Colon (tissue), 2 donors: ENCODE data around the gene RCC1.
"Not testable (repeated sequence)": the region's sequence is repeated elsewhere in the genome, so short reads cannot be mapped to it uniquely, and the experiment has no call there.

Experiments
- FAIRE-seq: peaks from 2 replicates; lab custom pipeline; 2012; peaks lifted over from hg19 to GRCh38; lab: Jason Lieb, UNC
- donor health status: control.
- donor health status: control.

The RCC1 gene, protein sequence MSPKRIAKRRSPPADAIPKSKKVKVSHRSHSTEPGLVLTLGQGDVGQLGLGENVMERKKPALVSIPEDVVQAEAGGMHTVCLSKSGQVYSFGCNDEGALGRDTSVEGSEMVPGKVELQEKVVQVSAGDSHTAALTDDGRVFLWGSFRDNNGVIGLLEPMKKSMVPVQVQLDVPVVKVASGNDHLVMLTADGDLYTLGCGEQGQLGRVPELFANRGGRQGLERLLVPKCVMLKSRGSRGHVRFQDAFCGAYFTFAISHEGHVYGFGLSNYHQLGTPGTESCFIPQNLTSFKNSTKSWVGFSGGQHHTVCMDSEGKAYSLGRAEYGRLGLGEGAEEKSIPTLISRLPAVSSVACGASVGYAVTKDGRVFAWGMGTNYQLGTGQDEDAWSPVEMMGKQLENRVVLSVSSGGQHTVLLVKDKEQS

DNA sequence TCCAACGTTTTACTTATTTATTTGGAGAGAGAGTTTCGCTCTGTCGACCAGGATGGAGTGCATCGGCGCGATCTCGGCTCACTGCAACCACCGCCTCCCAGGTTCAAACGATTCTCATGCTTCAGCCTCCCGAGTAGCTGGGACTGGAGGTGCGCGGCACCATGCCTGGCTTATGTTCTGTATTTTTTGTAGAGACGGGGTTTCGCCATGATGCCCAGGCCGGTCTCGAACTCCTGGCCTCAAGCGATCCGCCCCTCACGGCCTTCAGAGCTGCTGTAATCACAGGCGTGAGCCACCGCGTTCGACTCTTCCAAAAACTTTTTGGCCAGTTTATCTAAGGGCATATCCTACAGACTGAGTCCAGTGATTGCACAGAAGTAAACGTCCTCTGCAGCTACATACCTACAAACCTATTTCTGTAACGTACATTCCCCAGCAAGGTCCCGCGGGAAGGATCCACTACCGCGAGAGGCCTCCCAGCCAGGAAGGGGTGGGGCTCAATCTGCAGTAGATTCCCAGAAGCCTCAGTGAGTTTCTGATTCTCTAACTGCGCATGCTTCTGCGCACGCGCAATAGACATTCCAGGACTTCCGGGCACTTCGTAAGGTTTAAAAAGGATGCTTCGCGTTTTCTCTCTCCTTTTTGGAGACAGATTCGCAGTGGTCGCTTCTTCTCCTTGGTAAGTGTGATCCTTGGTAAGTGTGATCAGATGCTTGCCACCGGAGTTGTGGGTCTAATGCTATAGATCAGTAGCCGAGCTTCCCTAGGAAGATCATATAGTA is at the start of gene RCC1:
TSS of gene RCC1 (plus strand) at position 638 of the 782 bp plus-strand sequence. CDS start 23,824 bp downstream, outside the sequence.
- FAIRE-seq: no peak

DNA sequence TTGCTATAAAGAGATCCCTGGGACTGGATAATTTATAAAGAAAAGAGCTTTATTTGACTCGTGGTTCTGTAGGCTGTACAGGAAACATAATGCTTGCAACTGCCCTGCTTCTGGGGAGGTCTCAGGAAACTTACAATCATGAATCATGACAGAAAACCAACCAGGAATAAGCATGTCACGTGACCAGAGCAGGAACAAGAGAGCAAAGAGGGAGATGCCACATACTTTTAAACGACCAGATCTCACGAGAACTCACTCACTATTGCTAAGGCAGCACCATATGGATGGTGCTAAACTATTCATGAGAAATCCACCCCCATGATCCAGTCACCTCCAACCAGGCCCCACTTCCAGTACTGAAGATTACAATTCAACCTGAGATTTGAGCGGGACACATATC is 49.8 kb upstream of the RCC1 start:
- no peak for FAIRE-seq

DNA sequence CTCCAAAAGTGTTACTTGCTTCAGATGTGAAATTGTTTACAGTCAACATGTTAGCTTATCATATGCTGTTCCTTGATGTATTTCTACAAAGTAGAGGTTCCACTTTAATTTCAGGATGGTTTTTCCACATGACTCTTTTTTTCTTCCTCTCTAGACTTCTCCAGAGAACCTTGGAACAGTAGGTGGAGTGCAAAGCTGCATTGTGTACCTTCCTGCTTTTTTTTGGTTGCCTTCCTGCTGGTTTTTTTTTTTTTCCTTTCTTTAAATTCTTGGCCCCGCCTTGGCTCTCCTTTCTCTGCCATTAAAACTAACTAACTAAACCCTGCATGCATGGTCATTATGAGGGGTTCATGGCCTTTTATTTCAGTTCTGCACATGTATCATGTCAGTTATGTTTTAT is 48.2 kb upstream of the RCC1 start:
- FAIRE-seq: no peak

DNA sequence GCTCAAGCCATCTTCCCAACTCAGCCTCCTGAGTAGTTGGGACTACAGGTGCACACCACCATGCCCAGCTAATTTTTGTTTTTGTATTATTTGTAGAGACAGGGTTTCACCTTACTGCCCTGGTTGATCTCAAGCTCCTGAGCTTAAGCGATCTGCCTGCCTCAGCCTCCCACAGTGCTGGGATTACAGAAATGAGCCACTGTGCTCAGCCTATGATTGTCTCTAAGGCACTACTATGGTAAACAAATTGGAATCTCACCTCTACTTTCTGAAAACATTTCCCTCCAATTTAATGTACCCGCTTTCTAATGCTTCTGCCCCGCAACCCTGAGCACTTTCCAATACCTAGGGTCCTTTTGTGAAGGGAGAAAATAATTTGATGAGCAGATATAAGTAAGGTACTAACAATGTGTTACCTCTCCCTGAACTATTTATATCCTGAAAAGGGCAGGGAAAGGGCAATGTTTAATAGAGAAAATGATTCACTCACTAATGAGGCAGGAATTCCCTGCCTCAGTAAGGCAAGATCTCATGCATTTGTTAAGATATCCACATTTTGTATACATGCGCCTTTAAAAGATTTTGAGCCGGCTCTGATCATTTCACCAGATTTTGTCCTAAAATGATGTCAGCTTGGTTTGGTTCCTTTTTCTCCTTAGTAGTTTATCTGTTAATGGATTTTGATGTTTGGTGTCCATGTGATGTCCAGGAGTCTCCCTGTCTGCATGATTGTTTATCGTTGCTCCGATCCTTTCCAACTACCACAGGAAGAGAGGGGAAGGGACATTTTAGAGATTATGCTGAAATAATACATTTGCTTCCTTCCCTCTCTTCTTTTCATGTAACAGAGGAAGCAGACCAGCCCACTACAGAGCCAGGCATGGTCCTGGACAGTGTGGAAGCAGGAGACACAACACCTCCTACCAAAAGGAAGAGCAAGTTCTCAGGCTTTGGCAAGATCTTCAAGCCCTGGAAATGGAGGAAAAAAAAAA is 47.3 kb upstream of the RCC1 start:
- FAIRE-seq: no peak

DNA sequence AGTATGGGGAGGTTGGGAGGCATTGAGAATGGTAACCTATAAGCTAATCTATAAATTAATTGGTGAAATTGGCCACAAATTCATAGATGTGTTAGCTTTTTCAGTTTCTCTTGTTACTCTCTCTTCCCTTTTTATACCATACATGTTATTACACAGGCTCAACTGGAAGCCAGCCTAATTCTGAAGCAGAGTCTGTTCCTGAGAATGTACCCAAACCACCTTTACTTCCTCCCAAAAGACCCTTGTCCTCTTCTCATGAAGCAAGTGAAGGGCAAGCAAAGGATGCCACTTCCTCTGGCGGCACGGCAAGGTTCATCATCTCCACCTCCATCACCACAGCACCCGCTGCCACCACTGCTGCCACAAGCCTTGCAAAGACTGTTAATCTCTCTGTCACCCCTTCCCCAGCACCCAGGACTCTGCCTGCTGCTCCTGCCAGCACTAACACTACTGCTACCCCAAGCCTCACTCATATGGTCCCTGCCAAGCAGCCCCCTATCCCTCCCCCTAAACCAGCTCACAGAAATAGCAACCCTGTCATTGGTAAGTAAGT is 39.5 kb upstream of the RCC1 start:
- FAIRE-seq: no peak

DNA sequence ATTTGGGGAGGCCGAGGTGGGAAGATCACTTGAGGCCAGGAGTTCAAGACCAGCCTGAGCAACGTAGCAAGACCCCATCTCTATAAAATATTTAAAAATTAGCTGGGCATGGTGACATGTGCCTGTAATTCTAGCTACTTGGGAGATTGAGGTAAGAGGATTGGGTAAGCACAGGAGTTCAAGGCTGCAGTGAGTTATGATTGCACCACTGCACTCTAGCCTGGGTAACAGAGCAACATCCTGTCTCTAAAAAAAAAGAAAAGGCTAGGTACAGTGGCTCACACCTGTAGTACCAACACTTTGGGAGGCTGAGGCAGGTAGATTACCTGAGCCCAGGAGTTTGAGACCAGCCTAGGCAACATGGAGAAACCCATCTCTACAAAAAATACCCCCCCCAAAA is 35.7 kb upstream of the RCC1 start:
- no peak for FAIRE-seq

DNA sequence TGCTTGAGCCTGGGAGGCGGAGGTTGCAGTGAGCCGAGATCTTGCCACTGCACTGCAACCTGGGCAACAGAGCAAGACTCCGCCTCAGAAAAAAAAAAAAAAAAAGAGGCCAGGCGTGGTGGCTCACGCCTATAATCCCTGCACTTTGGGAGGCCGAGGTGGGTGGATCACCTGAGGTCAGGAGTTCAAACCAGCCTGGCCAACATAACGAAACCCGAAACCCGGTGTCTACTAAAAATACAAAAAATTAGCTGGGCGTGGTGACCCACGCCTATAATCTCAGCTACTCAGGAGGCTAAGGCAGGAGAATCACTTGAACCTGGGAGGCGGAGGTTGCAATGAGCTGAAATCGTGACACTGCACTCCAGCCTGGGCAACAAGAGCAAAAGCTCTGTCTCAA is 26.3 kb upstream of the RCC1 start:
- not testable (repeated sequence) for FAIRE-seq

DNA sequence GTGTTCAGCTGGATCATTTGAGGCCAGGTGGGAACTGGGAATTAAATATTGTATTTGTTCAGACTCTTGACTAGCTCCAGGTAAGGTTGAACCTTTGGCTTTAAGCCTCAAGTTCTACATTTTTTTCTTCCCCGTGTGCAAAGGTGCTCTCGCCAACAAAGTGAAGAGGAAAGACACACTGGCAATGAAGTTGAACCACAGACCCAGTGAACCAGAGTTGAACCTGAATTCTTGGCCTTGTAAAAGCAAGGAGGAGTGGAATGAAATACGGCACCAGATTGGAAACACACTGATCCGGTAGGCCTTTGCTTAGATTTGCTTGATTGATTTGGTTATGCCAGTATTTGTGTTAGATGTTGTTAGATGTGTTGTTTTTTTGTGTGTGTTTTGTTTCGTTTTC is 25.5 kb upstream of the RCC1 start:
- no peak for FAIRE-seq

DNA sequence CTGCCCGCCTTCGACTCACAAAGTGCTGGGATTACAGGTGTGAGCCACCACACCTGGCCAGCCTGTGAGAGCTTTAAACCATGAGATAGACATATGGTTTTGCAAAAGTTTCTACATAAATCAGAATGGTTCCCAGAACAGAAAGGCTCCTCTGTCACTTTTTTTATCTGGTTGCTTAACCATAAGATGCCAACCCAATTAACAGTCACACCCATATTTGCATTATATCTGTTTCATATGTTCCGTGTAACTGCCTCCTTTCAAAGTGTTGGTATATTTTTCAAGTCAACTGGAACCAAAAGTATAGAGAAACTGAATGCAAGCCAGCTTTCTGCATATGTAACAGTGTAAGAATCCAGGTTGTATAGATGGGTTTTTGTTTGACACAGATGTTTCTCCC is 23.7 kb upstream of the RCC1 start:
- FAIRE-seq: no peak

DNA sequence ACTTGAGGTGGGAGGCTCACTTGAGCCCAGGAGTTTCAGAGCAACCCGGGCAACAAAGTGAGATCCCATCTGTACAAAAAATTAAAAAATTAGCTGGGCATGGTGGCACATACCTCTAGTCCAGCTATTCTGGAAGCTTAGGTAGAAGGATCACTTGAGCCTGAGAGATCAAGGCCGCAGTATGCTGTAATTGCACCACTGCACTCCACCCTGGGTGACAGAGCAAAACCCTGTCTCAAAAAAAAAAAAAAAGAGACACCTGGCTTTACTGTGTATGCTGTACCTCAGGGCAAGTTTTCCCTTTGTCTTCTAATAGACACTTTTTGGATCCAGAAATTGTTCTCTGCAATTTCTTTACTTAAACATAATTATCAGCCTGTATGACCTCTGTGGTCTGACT is 23.1 kb upstream of the RCC1 start:
- FAIRE-seq: no peak

DNA sequence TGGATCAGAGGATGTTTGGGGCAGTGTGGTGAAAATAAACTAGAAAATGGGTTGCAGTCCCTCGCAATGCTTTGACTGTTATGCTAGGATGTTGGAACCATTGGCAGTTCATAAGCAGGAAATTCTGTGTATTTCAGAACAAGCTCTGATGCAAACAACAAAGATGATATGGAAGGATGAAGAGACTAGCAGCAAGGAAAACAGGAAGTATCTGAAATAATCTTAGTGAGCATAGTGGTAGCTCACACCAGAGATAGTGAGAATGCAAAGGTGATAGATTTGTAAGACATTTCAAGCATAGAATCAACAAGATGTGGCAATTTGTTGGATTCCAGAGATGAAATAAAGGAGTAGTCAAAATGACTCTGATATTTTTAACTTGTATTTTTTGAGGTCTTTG is 11.1 kb upstream of the RCC1 start:
- no peak for FAIRE-seq

DNA sequence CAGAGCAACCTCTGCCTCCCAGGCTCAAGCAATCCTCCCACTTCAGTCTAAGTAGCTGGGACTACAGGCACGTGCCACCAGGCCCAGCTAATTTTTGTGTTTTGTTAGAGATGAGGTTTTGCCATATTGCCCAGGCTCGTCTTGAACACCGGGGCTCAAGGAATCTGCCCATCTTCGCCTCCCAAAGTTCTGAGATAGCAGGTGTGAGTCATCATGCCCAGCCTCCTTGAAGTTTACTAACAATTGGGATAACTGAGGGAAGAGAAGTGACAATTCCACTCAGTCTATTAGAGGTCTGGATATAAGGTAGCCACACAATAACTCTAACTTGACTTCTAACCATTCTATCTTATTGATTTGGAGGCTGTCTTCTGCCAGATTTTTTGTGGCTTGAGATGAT is 6.3 kb upstream of the RCC1 start:
- no peak for FAIRE-seq

DNA sequence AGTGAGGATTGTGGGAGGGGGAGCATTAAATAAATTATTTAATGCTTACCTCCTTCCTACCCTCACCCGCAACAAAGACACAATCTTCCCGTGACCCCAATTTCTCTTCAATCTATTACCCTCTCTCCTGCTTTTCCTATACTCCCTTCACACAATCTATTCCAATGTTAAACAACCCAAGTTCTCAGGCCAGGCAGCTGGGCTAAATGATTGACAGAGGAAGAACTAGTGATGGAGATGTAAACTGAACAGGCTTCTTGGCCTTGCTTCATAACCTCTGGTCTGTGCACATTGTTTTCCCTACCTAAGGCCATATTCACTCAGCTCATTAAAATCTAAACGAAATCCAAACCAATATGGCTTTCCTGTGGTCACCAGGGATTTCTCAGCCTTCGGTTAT is 3.9 kb upstream of the RCC1 start:
- FAIRE-seq: no peak

DNA sequence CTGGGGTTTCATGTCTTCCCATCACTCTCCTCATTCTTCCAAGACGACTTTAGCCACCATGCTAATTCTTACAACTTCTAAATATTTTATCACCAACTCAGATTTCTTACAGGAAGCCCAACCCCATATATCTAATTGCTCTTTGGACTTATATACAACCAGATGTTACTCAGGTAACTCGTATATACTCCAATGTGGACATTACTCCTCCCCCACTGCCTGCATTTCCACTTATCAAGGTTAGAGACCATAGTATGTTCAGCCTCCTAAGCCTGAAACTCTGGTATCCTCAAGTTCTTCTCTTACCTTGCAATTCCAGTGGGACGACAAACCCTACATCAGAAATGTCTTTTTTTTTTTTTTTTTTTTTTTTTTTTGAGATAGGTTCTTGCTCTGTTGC is 2.7 kb upstream of the RCC1 start:
- no peak for FAIRE-seq

DNA sequence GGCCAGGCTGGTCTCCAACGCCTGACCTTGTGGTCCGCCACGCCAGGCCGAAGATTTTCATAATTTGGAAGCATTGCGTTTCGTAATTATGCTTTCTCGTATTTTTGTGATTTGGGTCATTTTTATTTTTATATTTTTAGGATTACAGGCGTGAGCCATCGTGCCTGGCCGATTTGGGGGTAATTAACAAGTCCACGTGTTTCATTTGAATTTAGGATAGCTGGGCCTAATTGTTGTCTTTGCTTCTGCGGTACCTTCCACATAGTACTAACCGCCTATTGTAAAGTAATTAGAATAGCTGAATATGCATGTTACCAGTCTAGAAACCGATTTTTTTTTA is 1.0 kb downstream of the RCC1 start:
- FAIRE-seq: no peak

DNA sequence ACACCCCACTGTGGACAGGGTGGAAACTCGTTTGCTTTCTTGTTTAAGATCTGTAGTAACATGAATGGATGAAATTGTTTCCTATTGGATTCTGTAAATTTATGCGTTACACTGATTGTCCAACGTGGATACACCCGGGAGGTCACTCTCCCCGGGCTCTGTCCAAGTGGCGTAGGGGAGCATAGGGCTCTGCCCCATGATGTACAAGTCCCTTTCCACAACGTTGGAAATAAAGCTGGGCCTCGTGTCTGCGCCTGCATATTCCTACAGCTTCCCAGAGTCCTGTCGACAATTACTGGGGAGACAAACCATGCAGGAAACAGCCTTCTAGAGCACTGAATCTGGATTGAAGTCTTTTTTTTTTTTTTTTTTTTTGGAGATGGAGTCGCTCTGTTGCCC is 1.4 kb downstream of the RCC1 start:
- no peak for FAIRE-seq

DNA sequence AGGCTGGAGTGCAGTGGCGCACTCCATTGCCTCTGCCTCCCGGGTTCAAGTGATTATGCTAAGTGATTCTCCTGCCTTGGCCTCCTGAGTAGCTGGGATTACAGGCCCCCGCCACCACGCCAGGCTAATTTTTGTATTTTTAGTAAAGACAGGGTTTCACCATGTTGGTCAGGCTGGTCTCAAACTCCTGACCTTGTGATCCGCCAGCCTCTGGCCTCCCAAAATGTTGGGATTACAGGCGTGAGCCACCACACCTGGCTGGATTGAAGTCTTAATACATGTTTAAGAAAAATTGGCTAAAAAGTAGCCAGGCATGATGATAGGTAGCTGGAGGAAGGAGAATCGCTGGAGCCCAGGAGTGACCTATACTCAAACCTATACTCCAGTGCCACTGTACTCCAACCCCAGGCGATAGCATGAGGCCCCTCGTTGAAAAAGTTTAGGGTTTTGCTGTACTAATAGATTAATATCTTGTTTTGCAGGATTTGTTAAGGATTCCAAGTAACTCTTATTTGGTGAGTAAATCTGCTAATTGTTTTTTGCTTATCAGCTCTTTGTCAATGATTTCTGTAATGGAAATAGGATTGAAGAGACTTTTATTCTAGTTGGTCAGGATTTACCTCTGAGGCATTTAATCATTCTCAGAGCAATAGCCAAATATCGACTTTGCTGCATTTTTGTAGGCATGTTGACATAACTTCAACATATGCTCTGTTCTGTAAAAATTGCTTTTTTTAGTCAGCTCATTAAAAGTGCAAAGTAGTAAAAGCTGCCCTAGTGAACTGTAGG is 2.0 kb downstream of the RCC1 start:
- FAIRE-seq: no peak

DNA sequence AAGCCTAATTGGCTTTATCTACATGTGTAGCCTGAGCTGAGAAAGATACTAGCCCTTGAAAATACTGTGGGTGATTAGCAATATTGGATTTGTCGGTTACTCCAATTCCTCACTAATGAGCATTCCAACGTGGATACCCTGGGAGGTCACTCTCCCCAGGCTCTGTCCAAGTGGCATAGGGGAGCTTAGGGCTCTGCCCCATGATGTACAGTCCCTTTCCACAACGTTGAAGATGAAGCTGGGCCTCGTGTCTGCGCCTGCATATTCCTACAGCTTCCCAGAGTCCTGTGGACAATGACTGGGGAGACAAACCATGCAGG is 2.6 kb downstream of the RCC1 start:
- no peak for FAIRE-seq

DNA sequence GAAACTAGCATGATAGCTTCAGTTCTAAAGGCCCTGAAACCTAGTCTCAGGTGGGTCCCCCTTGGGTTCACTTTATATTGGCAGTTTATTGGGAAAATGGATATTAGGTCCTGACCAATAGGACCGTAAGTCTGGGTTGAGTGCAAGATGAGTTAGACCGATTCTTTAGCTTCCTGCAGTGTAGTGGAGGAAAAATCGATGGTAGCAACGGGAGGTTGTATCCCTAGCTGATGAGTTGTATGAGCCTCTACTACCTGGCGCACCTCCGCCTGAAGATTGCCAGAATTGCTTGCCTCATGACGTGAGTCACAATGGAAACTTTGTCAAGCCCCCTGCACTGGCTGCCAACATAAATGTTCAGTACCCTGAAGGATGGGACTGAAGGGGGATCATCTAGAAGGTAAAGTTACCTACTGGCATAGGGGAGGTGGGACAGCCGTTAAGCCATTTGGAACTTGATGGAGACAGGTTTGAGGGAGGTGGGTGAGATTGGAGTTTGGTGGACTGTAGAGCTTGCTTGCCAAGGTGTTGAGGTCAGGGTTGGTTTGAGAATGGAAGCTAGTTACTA is 3.9 kb downstream of the RCC1 start:
- FAIRE-seq: no peak

DNA sequence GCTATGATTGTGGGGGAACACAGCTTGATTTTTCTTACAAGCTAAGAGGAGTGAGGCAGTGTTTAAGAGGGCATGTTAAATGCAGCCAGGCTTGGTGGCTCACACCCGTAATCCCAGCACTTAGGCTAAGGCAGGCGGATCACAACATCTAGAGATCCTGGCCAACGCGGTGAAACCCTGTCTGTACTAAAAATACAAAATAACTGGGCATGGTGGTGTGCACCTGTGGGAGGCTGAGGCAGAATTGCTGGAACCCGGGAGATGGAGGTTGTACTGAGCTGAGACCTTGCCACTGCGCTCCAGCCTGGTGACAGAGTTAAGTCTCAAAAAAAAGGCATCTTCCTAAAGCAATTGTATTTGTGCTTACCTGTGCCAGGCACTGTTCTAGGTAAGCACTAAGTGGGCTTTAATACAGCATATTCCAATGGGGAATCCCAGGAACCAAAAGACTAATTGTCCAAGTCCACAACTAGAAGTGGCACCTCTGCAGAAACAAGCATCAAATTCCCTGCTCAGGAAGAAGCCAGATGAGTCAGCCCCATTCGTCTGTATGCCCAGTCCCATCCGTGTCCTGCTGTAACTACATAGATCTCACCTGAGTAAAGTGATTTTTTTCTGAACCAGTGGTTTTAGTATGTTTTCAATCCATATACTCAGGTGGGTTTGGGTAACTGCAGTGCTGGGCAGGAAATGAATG is 4.6 kb downstream of the RCC1 start:
- no peak for FAIRE-seq
